Endometrial microvascular endothelial cells (primary cell): ENCODE results near the gene DDX53. TPM values are rescaled to one million over a fixed set of nuclear protein-coding genes. Genes with fewer than 3 reads are reported as not detected.

Experiments
- in situ Hi-C: cut with HindIII; loops from 2 replicates; pipeline ENCODE4 v1.10.0; 2017; ENCODE audit warnings: low sequenced_read_pairs, low pct_unique_long_range_greater_than_20kb; ENCODE audit errors: inconsistent ontology term
- total RNA-seq: library from RNA; depleted of rRNA; stranded (reverse); fragments of >200 nt; gene quantifications from one replicate; pipeline ENCODE4 v1.2.3, GENCODE V29; 2015; ENCODE audit errors: inconsistent ontology term

Gene DDX53
- total RNA-seq, 1 donor from 2014 or later, result not detected

DNA sequence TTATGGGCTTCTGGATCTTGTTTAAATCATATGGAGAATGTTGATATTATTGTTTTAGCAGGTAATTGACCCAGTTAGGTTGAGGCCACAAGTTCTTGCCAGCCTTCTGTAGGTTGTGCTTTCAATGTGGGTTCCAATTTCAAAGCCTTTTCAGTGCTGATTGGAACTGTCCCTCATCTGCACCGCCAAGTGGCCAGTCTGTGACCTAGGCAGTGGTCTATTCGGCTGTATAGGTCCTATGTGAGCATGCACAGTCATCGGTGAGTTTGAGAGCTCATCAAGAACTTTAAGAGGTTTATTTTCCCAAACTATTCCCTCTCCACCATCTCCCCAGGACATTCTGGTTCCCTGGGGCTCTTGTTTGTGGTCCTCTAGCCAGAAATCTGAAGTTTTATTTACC is 35.7 kb downstream of the DDX53 start:
- in situ Hi-C loops, result no loop called here

DNA sequence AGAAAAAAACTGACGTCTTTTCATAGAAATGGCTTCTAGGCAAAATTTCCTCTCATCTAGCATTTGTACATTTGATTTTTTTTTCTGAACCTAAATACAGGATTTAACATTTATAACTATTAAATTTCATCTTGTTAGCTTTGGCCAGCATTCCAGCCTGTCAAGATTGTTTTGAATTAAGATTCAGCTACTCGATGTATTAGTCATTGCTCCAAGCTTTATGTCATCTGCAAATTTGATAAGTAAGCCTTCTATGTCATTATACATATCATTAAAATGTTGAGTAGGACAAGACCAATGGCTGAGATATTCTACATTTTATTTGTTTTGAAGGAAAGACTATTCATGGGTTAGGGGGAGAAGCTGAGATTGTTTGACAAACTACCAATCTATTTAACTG is 46.7 kb downstream of the DDX53 start:
- in situ Hi-C loops, result no loop called here

DNA sequence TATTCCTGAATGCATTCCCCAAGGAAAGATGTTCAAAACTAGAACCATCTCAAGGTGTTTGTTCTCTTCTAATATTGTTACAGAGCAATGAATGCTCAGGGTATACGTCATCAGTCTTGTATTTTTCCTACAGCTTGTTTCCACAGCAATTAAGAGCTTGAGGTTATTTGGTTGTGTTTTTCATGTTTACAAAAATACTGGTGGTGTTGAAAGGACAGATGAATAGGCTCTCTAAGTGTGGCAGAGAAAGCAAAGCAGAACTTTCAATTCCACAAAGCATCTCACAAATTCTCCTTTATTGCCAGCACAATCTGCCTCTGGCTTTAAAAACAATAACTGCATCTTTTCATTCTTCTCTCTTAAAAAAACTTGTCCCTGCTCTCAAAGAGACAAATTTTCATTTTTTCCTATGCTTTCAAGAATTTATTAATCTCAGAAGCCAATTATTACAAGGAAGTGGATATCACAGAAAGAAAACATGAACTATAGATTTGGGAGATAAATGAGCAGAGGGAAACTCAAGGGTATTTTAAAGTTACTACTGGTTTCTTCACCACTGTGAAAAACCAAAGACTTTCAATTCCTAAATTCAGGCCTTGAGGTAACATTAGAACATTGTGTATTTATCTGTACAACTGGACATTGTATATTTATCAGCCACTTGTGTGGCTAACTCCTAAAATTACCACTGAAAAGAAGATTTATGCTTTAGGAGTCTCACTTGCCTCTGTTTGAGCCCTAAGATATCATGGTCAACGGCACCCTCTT is 49.2 kb downstream of the DDX53 start:
- in situ Hi-C loops, result no loop called here

DNA sequence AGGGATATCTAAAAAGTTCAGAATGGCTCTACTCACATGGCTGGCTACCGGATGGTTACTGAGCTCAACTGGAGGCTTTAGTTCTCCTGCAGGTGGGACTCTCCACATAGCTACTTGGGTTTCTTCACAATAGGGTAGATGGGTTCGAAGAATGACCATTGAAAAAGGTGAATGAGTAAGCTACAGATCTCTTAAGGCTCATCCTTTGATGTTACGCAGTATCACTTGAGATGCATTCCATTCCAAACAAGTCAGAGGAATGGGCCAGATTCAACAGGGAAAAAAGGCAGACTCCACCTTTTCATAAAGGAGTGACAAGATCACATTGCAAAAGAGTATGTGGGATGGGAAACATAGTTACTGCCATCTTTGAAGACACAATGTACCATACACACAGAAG is 52.6 kb downstream of the DDX53 start:
- in situ Hi-C loops, result no loop called here
